Spleen (tissue), 11 donors: ENCODE results near the gene TPX2. TPM values are rescaled to one million over a fixed set of nuclear protein-coding genes. Genes with fewer than 3 reads are reported as not detected.

Source experiments
- DNase-seq: peaks from one replicate; pipeline ENCODE4 v3.0.0-alpha.2; 2020
- H3K27ac ChIP-seq, 8 donors: fragments of 200-600 bp; sonication (generic) in 7 of 8; 1 replicate in 4 of 8; 2 replicates in 4 of 8; pipeline versions ENCODE4 v1.5.0 to v1.8.0; 2016 to 2021; ENCODE audit warnings: inconsistent platforms in 4 of 8, mild to moderate bottlenecking in 4 of 8, moderate library complexity in 1 of 8
- H3K27me3 ChIP-seq, 7 donors: fragments of 200-600 bp; sonication (generic) in 6 of 7; replicated peaks in 1 of 7; 1 replicate in 4 of 7; 2 replicates in 3 of 7; pipeline versions ENCODE4 v1.5.0 to v1.8.0; 2016 to 2021; ENCODE audit warnings: inconsistent platforms in 3 of 7, mild to moderate bottlenecking in 1 of 7
- H3K36me3 ChIP-seq, 6 donors: fragments of 200-600 bp; sonication (generic) in 5 of 6; 1 replicate in 4 of 6; 2 replicates in 2 of 6; pipeline versions ENCODE4 v1.5.0 to v1.8.0; 2016 to 2021; ENCODE audit warnings: inconsistent platforms in 2 of 6
- H3K4me1 ChIP-seq, 6 donors: fragments of 200-600 bp; sonication (generic) in 5 of 6; 1 replicate in 3 of 6; 2 replicates in 3 of 6; pipeline versions ENCODE4 v1.5.0 to v1.8.0; 2016 to 2021; ENCODE audit warnings: inconsistent platforms in 3 of 6
- H3K4me3 ChIP-seq, 8 donors: fragments of 200-600 bp; sonication (generic) in 7 of 8; 1 replicate in 4 of 8; 2 replicates in 4 of 8; pipeline versions ENCODE4 v1.5.0 to v1.8.0; 2016 to 2021; ENCODE audit warnings: inconsistent platforms in 4 of 8, mild to moderate bottlenecking in 4 of 8, moderate library complexity in 2 of 8
- H3K9me3 ChIP-seq, 8 donors: fragments of 200-600 bp; sonication (generic) in 7 of 8; 1 replicate in 4 of 8; 2 replicates in 4 of 8; pipeline versions ENCODE4 v1.5.0 to v1.8.0; 2016 to 2021; ENCODE audit warnings: inconsistent platforms in 4 of 8
- CTCF ChIP-seq, 11 experiments: fragments of 200-600 bp in 7 of 11; fragments of 450-650 bp in 4 of 11; sonication (generic) in 4 of 11; IDR thresholded peaks in 8 of 11; conservative IDR thresholded peaks in 3 of 11; 1 replicate in 7 of 11; 2 replicates in 4 of 11; pipeline versions ENCODE4 v1.4.0 to v1.8.0; 2016 to 2021; ENCODE audit warnings: antibody characterized with exemption in 11 of 11, inconsistent platforms in 4 of 11, mild to moderate bottlenecking in 1 of 11
- POLR2A ChIP-seq, 3 donors: fragments of 450-650 bp; IDR thresholded peaks; one replicate each; pipeline ENCODE4 v1.5.1; 2017; ENCODE audit warnings: antibody characterized with exemption in 3 of 3, mild to moderate bottlenecking in 1 of 3
- POLR2AphosphoS5 ChIP-seq, 3 donors: sonication (generic); formaldehyde crosslinking; IDR thresholded peaks; one replicate each; pipeline ENCODE4 v1.5.1; 2017; ENCODE audit warnings: antibody characterized with exemption in 3 of 3
- WGBS, 5 donors: extraction: QIAGEN DNeasy Blood & Tissue Kit in 3 of 5; methylation state at CpG; one replicate each; pipeline versions ENCODE4 v1.1.5 to v1.1.7; 2013 to 2018; 5-methylcytosine and 5-hydroxymethylcytosine counted together
- intact Hi-C: fragments of 100-400 bp; cut with DNase I; formaldehyde crosslinking; loops from one replicate; pipeline ENCODE4 v1.15.0; 2023; ENCODE audit warnings: low total_unique reads
- polyA plus RNA-seq, 3 donors: library from polyadenylated mRNA; stranded (reverse); fragments of 200-250 nt; gene quantifications; one replicate each; pipeline ENCODE4 v1.2.1, GENCODE V29; 2013
- total RNA-seq, 7 donors: library from RNA; depleted of rRNA in 3 of 7; stranded (reverse); fragments of >200 nt in 3 of 7; fragmentation: NEBNext Ultra II Directional in 4 of 7; extraction: Animal tissue kit (Norgen Biotek cat#: 25700) in 4 of 7; gene quantifications; one replicate each; pipeline versions ENCODE4 v1.1.0 to v1.2.1, GENCODE V29; 2016 to 2021
- donor health status: healthy with polysubstance abuse.
- donor health status: DM: no; HTN: no; CAD: no; lungs with moderate emphysema.
- donor health status: DM: no; HTN: no; CAD: no.
- donor health status: Bipolar disorder and iron deficiency.
- donor health status: healthy.
- donor health status: DM: no; HTN: no; CAD: no.
- donor health status: DM: yes; HTN: yes; CAD: no.

The TPX2 gene
- total and polyA plus RNA-seq, 10 donors, result 1.4 to 16.2 (median 7.2) TPM

- no peak overlapping the region for H3K4me3 ChIP-seq
- intact Hi-C loops, result no loop called here
- TF ChIP-seq POLR2AphosphoS5 (IDR thresholded peaks at IDR 0.05), result no peak
- no peak for TF ChIP-seq CTCF (IDR thresholded peaks at IDR 0.05 in 8 of 11, conservative IDR thresholded peaks at IDR 0.05 in 3 of 11)
- TF ChIP-seq POLR2A (IDR thresholded peaks at IDR 0.05), result no peak
- H3K27ac ChIP-seq, result no peak overlapping the region
- H3K27me3 ChIP-seq, result no peaks in the 10 kb centered on the region
- 93 to 96% (median 93%) methylated on average over 2 of the region's 2 CpGs for WGBS, 5 donors
- H3K36me3 ChIP-seq, result peaks cover 0 to 29% (median 0%) of the 10 kb centered on the region in 6 donors
- no peaks in the 10 kb centered on the region for H3K9me3 ChIP-seq
- no peak for DNase-seq
- H3K4me1 ChIP-seq, result no peaks in the 10 kb centered on the region
Observed at GRCh38 chr20:31759836-31760518, 20.9 kb downstream of the TPX2 start.

- Histone ChIP-seq H3K4me1 (no peaks in the 10 kb centered on the region), H3K9me3 (no peaks in the 10 kb centered on the region), H3K4me3 (no peak overlapping the region), H3K36me3 (peaks cover 0 to 31% (median 0%) of the 10 kb centered on the region in 6 donors), H3K27ac (no peak overlapping the region), H3K27me3 (no peaks in the 10 kb centered on the region)
- 96 to 97% (median 97%) methylated on average over 6 of the region's 6 CpGs for WGBS, 5 donors
- TF ChIP-seq POLR2A (IDR thresholded peaks at IDR 0.05) (no peak), CTCF (IDR thresholded peaks at IDR 0.05 in 8 of 11, conservative IDR thresholded peaks at IDR 0.05 in 3 of 11) (no peak), POLR2AphosphoS5 (IDR thresholded peaks at IDR 0.05) (no peak)
- DNase-seq, result no peak
- intact Hi-C loops, result no loop called here
Observed at GRCh38 chr20:31760519-31761240, 21.6 kb downstream of the TPX2 start.

DNA sequence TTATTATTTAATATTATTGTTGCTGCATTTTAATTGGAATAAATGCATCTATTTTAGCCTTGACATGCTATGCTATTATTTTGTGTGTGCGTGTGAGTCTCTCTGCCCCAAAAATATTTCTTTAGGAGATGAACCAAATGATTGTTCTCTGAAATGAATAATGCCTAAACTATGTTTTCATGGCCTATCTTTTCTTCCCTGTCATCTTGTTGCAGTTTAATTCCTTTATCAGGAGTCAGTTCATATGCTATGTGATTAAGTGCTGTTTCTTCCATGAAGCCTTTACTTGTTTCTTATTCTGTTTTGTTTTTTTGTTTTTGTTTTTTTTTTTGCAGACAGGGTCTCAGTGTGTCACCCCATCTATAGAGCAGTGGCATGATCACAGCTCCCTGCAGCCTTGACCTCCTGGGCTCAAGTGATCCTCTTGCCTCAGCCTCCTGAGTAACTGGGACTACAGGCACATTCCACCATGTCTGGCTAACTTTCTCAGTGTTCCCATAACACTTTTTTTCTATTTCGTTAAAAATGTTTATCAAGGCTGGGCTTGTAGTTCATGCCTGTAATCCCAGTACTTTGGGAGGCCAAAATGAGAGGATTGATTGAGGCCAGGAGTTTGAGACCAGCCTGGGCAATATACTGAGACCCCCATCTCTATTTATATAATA, 25.7 kb downstream of the TPX2 start:
- Histone ChIP-seq H3K27me3 (no peaks in the 10 kb centered on the region), H3K36me3 (peaks cover 0 to 43% (median 0%) of the 10 kb centered on the region in 6 donors), H3K27ac (no peak overlapping the region), H3K9me3 (no peaks in the 10 kb centered on the region), H3K4me3 (no peak overlapping the region), H3K4me1 (no peaks in the 10 kb centered on the region)
- intact Hi-C loops, result no loop called here
- TF ChIP-seq POLR2AphosphoS5 (IDR thresholded peaks at IDR 0.05), result no peak
- no peak for TF ChIP-seq POLR2A (IDR thresholded peaks at IDR 0.05)
- no peak for TF ChIP-seq CTCF (IDR thresholded peaks at IDR 0.05 in 8 of 11, conservative IDR thresholded peaks at IDR 0.05 in 3 of 11)
- DNase-seq, result no peak
- WGBS, 5 donors, result 91 to 100% (median 96%) methylated on average over 2 of the region's 2 CpGs

DNA sequence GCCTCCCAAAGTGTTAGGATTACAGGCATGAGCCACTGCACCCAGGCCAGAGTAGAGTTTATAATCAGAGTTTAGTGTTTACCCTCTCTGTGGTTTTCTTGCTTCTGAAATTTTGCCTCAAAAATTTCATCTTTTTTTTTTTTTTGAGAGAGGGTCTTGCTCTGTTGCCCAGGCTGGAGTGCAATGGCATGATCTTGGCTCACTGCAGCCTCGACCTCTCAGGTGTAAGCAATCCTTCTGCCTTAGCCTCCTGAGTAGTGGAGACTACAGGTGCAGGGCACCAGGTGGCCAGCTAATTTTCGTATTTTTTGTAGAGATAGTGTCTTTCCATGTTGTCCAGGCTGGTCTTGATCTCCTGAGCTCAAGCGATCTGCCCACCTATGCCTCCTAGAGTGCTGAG, 28.7 kb downstream of the TPX2 start:
- H3K27me3 ChIP-seq, result no peaks in the 10 kb centered on the region
- H3K36me3 ChIP-seq, result peaks cover 0 to 58% (median 0%) of the 10 kb centered on the region in 6 donors
- no peaks in the 10 kb centered on the region for H3K9me3 ChIP-seq
- intact Hi-C loops, result no loop called here
- TF ChIP-seq POLR2A (IDR thresholded peaks at IDR 0.05) (no peak), POLR2AphosphoS5 (IDR thresholded peaks at IDR 0.05) (no peak), CTCF (IDR thresholded peaks at IDR 0.05 in 8 of 11, conservative IDR thresholded peaks at IDR 0.05 in 3 of 11) (no peak)
- H3K4me3 ChIP-seq, result no peak overlapping the region
- WGBS, 5 donors, result 96 to 100% (median 97%) methylated on average over 3 of the region's 3 CpGs
- no peak for DNase-seq
- no peaks in the 10 kb centered on the region for H3K4me1 ChIP-seq
- no peak overlapping the region for H3K27ac ChIP-seq
